ENCODE data around the gene CRTAP. TPM values are rescaled to one million over a fixed set of nuclear protein-coding genes. Genes with fewer than 3 reads are reported as not detected.
"Not testable (repeated sequence)": the region's sequence is repeated elsewhere in the genome, so short reads cannot be mapped to it uniquely, and the experiment has no call there.

Gene CRTAP
- total RNA-seq, 2 experiments from 2014 or later = 39.2 to 43.4 TPM

DNA sequence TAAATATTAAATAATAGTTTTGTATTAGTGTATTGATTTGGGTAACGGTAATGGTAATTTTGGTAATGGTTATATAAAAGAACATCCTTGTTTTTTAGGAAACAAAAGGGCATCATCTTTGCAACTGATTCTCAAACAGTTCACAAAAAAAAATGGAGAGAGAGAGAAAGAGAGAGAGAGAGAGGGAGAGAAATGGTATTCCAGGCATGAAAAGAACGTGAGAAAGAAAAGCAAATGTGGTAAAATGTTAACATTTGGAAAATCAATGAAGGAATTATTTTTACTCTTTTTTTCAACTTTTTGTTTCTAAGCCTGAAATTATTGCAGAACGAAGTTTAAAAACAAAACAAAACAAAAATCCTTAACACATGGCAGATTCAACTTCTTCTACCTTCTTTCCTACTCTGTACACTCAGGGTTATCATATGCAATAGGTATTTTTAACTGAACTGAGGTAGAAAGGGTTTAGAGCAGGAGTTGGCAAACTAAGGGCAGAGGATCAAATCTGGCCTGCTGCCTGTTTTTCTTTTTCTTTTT is 14.6 kb upstream of the CRTAP start:
- DNase-seq (no peak), ATAC-seq (no peak)
- peaks cover 14% of the 10 kb centered on the region for H3K4me1 Mint-ChIP-seq
- intact Hi-C loops (cut with DNase I, micrococcal nuclease) = loop anchor here (5.0 to 10.0 kb wide), 2 partner anchors 284 to 618 kb away; partner anchors contain the start of genes CLASP2 (in 1 of the 2) and TRIM71 (in 1 of the 2)
- H3K4me3 Mint-ChIP-seq = no peak overlapping the region
- no peaks in the 10 kb centered on the region for H3K27me3 Mint-ChIP-seq
- H3K27ac Mint-ChIP-seq = no peak overlapping the region
- H3K36me3 Mint-ChIP-seq (ENCODE audit: low read depth) = peaks cover 4% of the 10 kb centered on the region
- ChIA-PET POLR2A (interaction anchor here (0.6 kb wide), 1 partner anchor 1729 kb away, joined by 3 read pairs; no protein-coding TSS in a partner anchor), CTCF (interaction anchor here (0.7 to 1.3 kb wide), 2 partner anchors 18 to 151 kb away, joined by 4 read pairs; no protein-coding TSS in a partner anchor)
- no peaks in the 10 kb centered on the region for H3K9me3 Mint-ChIP-seq (ENCODE audit: low read depth)

GRCh38 chr3:33099701-33100100 is 14.1 kb upstream of the CRTAP start:
- ATAC-seq (no peak), DNase-seq (no peak)
- ChIA-PET POLR2A (interaction anchor here (0.6 kb wide), 1 partner anchor 1729 kb away, joined by 3 read pairs; no protein-coding TSS in a partner anchor), CTCF (interaction anchor here (0.7 to 1.3 kb wide), 2 partner anchors 18 to 151 kb away, joined by 4 read pairs; no protein-coding TSS in a partner anchor)
- intact Hi-C loops (cut with DNase I, micrococcal nuclease) = loop anchor here (5.0 to 10.0 kb wide), 2 partner anchors 285 to 618 kb away; partner anchors contain the start of genes CLASP2 (in 1 of the 2) and TRIM71 (in 1 of the 2)
- Mint-ChIP-seq H3K9me3 (ENCODE audit: low read depth) (no peaks in the 10 kb centered on the region), H3K4me1 (peaks cover 9% of the 10 kb centered on the region), H3K36me3 (ENCODE audit: low read depth) (peaks cover 2% of the 10 kb centered on the region), H3K27ac (no peak overlapping the region), H3K4me3 (no peak overlapping the region), H3K27me3 (no peaks in the 10 kb centered on the region)

DNA sequence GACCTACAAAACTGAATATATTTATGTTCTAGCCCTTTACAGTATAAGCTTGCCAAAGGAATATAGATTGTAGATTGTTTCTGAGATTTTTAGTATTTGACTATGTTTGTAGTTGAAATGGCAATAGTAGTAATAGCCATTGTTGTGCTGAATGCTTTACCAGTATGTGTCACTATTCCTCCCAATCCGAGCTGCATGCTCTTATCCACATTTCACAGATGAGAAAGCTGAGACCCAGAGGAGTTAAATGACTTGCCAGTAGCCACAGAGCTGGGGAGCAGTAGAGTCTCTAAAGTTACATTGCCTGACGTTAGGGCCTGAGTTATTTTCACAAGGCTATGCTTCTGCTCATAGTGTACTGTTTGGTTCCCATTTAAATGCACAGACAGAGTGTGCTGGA is 13.6 kb upstream of the CRTAP start:
- H3K36me3 Mint-ChIP-seq (ENCODE audit: low read depth) = peaks cover 2% of the 10 kb centered on the region

DNA sequence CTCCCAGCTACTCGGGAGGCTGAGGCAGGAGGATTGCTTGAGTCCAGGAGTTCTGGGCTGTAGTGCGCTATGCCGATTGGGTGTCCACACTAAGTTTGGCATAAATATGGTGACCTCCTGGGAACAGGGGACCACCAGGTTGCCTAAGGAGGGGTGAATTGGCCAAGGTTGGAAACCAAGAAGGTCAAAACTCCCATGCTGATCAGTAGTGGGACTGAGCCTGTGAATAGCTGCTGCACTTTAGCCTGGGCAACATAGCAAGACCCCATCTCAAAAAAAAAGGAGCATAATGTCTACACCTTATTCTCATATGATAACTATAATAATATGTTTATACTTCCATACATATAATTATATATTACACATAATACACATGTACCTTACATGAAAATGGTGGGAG is 10.8 kb upstream of the CRTAP start:
- DNase-seq (no peak), ATAC-seq (no peak)
- Mint-ChIP-seq H3K9me3 (ENCODE audit: low read depth) (no peaks in the 10 kb centered on the region), H3K27ac (no peak overlapping the region), H3K4me1 (no peaks in the 10 kb centered on the region), H3K4me3 (no peak overlapping the region), H3K27me3 (no peaks in the 10 kb centered on the region), H3K36me3 (ENCODE audit: low read depth) (no peaks in the 10 kb centered on the region)
- ChIA-PET CTCF (interaction anchor here (0.5 to 1.7 kb wide), 2 partner anchors 10 to 291 kb away, joined by 3 to 5 read pairs; no protein-coding TSS in a partner anchor), POLR2A (no interaction called here)
- intact Hi-C loops (cut with DNase I, micrococcal nuclease) = no loop called here

More for the DNA sequence above, 13.6 kb upstream of the CRTAP start:
- Mint-ChIP-seq H3K9me3 (ENCODE audit: low read depth) (no peaks in the 10 kb centered on the region), H3K4me3 (no peak overlapping the region), H3K4me1 (peaks cover 9% of the 10 kb centered on the region), H3K27ac (no peak overlapping the region), H3K27me3 (no peaks in the 10 kb centered on the region)
- POLR2A ChIA-PET = no interaction called here
- CTCF ChIA-PET = interaction anchor here (1.3 kb wide), 1 partner anchor 152 kb away, joined by 4 read pairs; no protein-coding TSS in a partner anchor
- no peak for ATAC-seq
- DNase-seq = no peak
- intact Hi-C loops (cut with DNase I, micrococcal nuclease) = no loop called here

DNA sequence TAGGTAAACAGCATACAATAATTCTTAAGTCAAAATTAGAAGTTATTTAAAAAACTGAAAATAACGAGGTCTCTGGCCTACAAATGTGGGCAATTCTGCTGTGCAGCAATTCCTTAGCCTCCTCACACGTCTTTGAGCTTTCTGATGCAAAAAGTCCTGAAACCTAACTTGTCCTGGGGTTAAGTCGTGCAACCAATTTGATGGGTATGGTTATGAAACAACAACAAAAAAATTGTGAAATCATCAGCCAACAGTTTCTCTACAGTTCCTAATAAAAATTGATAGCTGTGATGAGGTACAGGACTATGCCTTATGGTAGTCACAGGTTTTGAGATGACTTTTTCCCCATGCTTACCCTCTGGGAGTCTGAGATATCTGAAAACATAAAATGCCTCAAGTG is 10.3 kb upstream of the CRTAP start:
- ChIA-PET POLR2A (no interaction called here), CTCF (interaction anchor here (0.8 to 1.7 kb wide), 2 partner anchors 10 to 96 kb away, joined by 3 to 5 read pairs; no protein-coding TSS in a partner anchor)
- Mint-ChIP-seq H3K36me3 (ENCODE audit: low read depth) (no peaks in the 10 kb centered on the region), H3K27ac (no peak overlapping the region), H3K4me3 (no peak overlapping the region), H3K9me3 (ENCODE audit: low read depth) (no peaks in the 10 kb centered on the region), H3K27me3 (no peaks in the 10 kb centered on the region), H3K4me1 (no peaks in the 10 kb centered on the region)
- intact Hi-C loops (cut with DNase I, micrococcal nuclease) = no loop called here
- ATAC-seq (no peak), DNase-seq (no peak)

GRCh38 chr3:33104803-33105202 is 9.0 kb upstream of the CRTAP start:
- no peak for ATAC-seq
- H3K36me3 Mint-ChIP-seq (ENCODE audit: low read depth) = no peaks in the 10 kb centered on the region
- POLR2A ChIA-PET = interaction anchor here (0.6 kb wide), 3 partner anchors 36 to 309 kb away, joined by 3 read pairs; no protein-coding TSS in a partner anchor

DNA sequence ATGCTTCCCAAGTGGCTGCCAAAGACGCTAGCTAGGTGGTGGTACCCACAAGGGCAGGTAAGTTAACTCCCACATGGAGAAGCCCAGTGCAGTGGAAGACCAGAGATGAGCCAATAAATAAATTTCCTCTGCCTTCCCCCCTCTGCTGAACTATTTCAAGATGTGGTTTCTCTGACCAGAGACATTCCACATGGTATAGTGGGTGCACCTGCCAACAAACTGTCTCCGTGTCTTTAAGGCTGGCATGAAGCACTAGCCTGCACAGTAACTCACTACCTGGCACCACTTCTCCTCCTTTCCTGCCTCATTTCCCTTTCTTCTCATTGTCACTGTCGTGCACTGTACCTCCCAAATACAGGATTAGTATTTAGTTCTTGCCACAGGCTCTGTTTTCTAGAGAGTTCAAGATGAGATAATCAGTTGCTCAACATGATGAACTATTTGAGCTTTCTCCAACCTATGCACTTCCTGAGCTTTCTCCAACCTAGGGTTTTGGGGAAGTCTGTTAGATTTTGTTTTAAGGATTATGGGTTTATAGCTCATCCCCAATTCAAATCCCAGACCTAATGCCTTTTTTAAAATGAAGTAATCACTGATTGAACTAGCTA is 8.4 kb upstream of the CRTAP start:
- no peak for ATAC-seq
- intact Hi-C loops (cut with DNase I, micrococcal nuclease) = no loop called here
- no peaks in the 10 kb centered on the region for H3K36me3 Mint-ChIP-seq (ENCODE audit: low read depth)
- DNase-seq = no peak
- H3K27ac Mint-ChIP-seq = no peak overlapping the region
- no peaks in the 10 kb centered on the region for H3K4me1 Mint-ChIP-seq
- ChIA-PET POLR2A (interaction anchor here (0.6 kb wide), 1 partner anchor 163 kb away, joined by 3 read pairs; no protein-coding TSS in a partner anchor), CTCF (interaction anchor here (0.7 to 2.0 kb wide), 5 partner anchors 8 to 158 kb away, joined by 3 to 7 read pairs (median 4); partner anchors contain the start of genes GLB1 and TMPPE)
- H3K4me3 Mint-ChIP-seq = no peak overlapping the region
- no peaks in the 10 kb centered on the region for H3K27me3 Mint-ChIP-seq
- H3K9me3 Mint-ChIP-seq (ENCODE audit: low read depth) = no peaks in the 10 kb centered on the region

More at GRCh38 chr3:33104803-33105202, 9.0 kb upstream of the CRTAP start:
- intact Hi-C loops (cut with DNase I, micrococcal nuclease) = no loop called here
- H3K27me3 Mint-ChIP-seq = no peaks in the 10 kb centered on the region
- no peak for DNase-seq
- no peak overlapping the region for H3K27ac Mint-ChIP-seq
- CTCF ChIA-PET = interaction anchor here (0.7 to 2.0 kb wide), 7 partner anchors 8 to 158 kb away, joined by 3 to 7 read pairs (median 4); partner anchors contain the start of genes GLB1 and TMPPE
- H3K9me3 Mint-ChIP-seq (ENCODE audit: low read depth) = no peaks in the 10 kb centered on the region
- no peak overlapping the region for H3K4me3 Mint-ChIP-seq
- H3K4me1 Mint-ChIP-seq = no peaks in the 10 kb centered on the region

DNA sequence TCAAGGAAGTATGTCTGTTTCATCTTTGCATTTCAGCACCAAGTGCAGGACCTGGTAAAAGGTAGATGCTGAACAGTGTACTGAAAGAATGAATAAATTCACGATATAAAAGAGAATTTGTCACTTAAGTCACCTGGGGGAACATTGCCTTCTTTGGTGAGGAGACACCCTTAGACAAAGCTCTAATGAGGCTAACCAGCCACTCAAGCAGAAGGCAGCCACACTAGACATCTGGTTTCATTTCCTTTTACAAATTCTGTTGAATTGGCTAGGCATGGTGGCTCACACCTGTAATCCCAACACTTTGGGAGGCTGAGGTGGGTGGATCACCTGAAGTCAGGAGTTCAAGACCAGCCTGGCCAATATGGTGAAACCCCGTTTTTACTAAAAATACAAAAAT is 7.0 kb upstream of the CRTAP start:
- ATAC-seq; H3K36me3 Mint-ChIP-seq (ENCODE audit: low read depth); H3K9me3 Mint-ChIP-seq (ENCODE audit: low read depth); DNase-seq; H3K4me3 Mint-ChIP-seq; H3K27ac Mint-ChIP-seq; CTCF ChIA-PET; POLR2A ChIA-PET; intact Hi-C loops (cut with DNase I, micrococcal nuclease); H3K27me3 Mint-ChIP-seq: not testable (repeated sequence)
- H3K4me1 Mint-ChIP-seq = peaks cover 10% of the 10 kb centered on the region

GRCh38 chr3:33111581-33111980 is 2.2 kb upstream of the CRTAP start:
- Mint-ChIP-seq H3K36me3 (ENCODE audit: low read depth) (no peaks in the 10 kb centered on the region), H3K9me3 (ENCODE audit: low read depth) (no peaks in the 10 kb centered on the region), H3K27me3 (no peaks in the 10 kb centered on the region), H3K4me3 (no peak overlapping the region), H3K27ac (no peak overlapping the region), H3K4me1 (peaks cover 39% of the 10 kb centered on the region)
- peak; percentile 26 for ATAC-seq
- ChIA-PET POLR2A (interaction anchor here (0.6 kb wide), 1 partner anchor 154 kb away, joined by 4 read pairs; no protein-coding TSS in a partner anchor), CTCF (interaction anchor here (0.8 to 1.5 kb wide), 5 partner anchors 16 to 262 kb away, joined by 3 to 6 read pairs (median 5); no protein-coding TSS in a partner anchor)
- intact Hi-C loops (cut with DNase I, micrococcal nuclease) = loop anchor here (1.0 to 10.0 kb wide), 6 partner anchors 48 to 606 kb away; partner anchors contain the start of genes CLASP2 (in 1 of the 2) and DYNC1LI1 (in 1 of the 2)
- DNase-seq = peak; percentile 36

GRCh38 chr3:33114622-33115023 is 809 bp downstream of the CRTAP start:
- H3K27me3 Mint-ChIP-seq = no peaks in the 10 kb centered on the region
- H3K36me3 Mint-ChIP-seq (ENCODE audit: low read depth) = no peaks in the 10 kb centered on the region
- DNase-seq = no peak
- intact Hi-C loops (cut with DNase I, micrococcal nuclease) = loop anchor here (1.0 to 10.0 kb wide), 9 partner anchors 17 to 603 kb away; partner anchors contain the start of genes GLB1 (in 2 of the 2), TMPPE (in 2 of the 2), CLASP2 (in 1 of the 2) and DYNC1LI1 (in 1 of the 2)
- H3K27ac Mint-ChIP-seq = peak overlapping the region; percentile 47
- peaks cover 47% of the 10 kb centered on the region for H3K4me1 Mint-ChIP-seq
- H3K4me3 Mint-ChIP-seq = peak overlapping the region; percentile 77
- ChIA-PET CTCF (interaction anchor here (0.7 to 2.0 kb wide), 5 partner anchors 9 to 266 kb away, joined by 3 to 7 read pairs (median 3); no protein-coding TSS in a partner anchor), POLR2A (no interaction called here)
- no peaks in the 10 kb centered on the region for H3K9me3 Mint-ChIP-seq (ENCODE audit: low read depth)
- no peak for ATAC-seq
